Measurements from ENCODE around the gene C15orf62.

DNA sequence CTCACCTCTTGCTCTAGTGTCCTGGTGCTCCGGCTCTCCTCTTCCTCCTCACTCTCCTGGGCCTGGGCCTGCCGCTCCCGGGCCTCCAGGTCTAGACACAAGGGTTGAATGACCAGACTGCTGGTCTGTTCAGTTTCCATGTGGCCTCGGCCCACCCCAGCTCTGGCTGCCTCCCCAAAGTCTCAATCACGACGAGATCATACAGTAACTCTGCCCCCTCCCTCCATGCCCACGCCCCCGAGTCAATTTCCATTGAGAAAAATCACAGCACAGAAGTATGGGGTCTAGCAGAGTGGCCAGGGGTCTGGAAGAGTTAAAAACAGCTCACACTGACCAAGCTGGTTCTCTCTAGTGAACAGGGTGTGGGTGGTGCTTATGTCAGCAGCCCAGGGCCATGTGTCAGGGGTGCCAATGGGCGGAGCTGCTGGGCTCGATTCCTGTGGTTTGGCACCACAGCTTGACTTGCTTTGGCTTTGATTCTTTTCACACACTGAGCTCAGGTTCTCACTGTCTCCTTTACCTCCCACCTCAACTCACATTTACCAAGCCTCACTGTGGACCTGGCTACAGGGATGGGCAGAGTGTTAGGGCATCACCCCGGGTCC is 6.9 kb downstream of the C15orf62 start:
- no peak for TF ChIP-seq POLR2A (IDR thresholded peaks at IDR 0.05)
- no peak for TF ChIP-seq EP300 (IDR thresholded peaks at IDR 0.05)
